RWPE1 (cell line): ENCODE results near the gene EMC10.
A peak's percentile ranks its signal among the peaks of the same experiment; 100 is the strongest.

Experiments
- CTCF ChIA-PET: fragments of 350-600 bp; sonication (Branson Sonifier 250); formaldehyde crosslinking; extraction: SDS; loops from one replicate; lab custom pipeline; 2021; lab: Yijun Ruan, JAX
- POLR2A ChIA-PET: fragments of 400-600 bp; formaldehyde crosslinking; extraction: SDS; loops from one replicate; lab custom pipeline; 2020; ENCODE audit warnings: antibody characterized with exemption; ENCODE audit not compliant: low non-redundant PET; lab: Yijun Ruan, JAX
- DNase-seq: peaks from one replicate; pipeline ENCODE4 v3.0.0; 2012; ENCODE audit warnings: low spot score
- H3K27ac ChIP-seq: fragments of 450-650 bp; 2 replicates; pipeline ENCODE4 v1.5.1; 2017
- CTCF ChIP-seq: fragments of 450-650 bp; conservative IDR thresholded peaks from 2 replicates; pipeline ENCODE4 v1.5.1; 2017; ENCODE audit warnings: low read depth, mild to moderate bottlenecking

The EMC10 gene

GRCh38 chr19:50512112-50512998 lies 36.0 kb downstream of the EMC10 start:
- ChIA-PET POLR2A (no interaction called here), CTCF (no interaction called here)
- TF ChIP-seq CTCF: no peak
- DNase-seq: no peak
- peak overlapping the region; percentile 78 for H3K27ac ChIP-seq

- ChIA-PET CTCF (no interaction called here), POLR2A (no interaction called here)
- no peak for DNase-seq
- TF ChIP-seq CTCF: no peak
- no peak overlapping the region for H3K27ac ChIP-seq
These were observed 36.9 kb downstream of the EMC10 start for GRCh38 chr19:50512999-50513745.

- ChIA-PET CTCF (no interaction called here), POLR2A (no interaction called here)
- no peak for DNase-seq
- H3K27ac ChIP-seq: no peak within 1 kb of the TSS
- no peak for TF ChIP-seq CTCF
These were observed 37.5 kb downstream of the EMC10 start, which contains the start of gene ASPDH for GRCh38 chr19:50513746-50514345. Gene ASPDH, minus strand, starts transcription at chr19:50513913. Its CDS starts 90 bp downstream, at chr19:50513823.

- CTCF ChIA-PET: no interaction called here
- POLR2A ChIA-PET: no interaction called here
- TF ChIP-seq CTCF: no peak
- H3K27ac ChIP-seq: no peak overlapping the region
- DNase-seq: no peak
These were observed 38.2 kb downstream of the EMC10 start for GRCh38 chr19:50514346-50515167.

DNA sequence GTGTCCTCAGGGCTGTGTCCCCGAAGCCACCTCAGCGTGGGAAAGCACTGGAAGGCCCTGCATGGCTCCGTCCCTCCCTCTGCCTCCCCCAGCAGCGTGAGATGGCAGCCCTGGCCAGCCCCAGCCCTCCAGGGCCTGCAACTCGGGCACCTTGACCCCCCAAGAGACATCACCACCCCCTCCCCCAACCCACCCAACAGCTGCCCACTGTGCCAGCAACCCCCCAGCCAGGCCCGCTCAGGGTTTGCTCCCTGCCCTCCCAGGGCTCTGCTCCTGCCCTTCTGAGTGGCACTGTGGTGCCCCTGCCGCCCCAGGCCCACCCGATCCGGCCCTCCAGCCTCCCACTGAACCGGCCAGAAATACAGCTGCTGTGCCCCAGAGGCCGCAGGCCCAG lies 38.9 kb downstream of the EMC10 start:
- TF ChIP-seq CTCF: no peak
- no peak overlapping the region for H3K27ac ChIP-seq
- ChIA-PET CTCF (no interaction called here), POLR2A (no interaction called here)
- no peak for DNase-seq
